GM19023 (cell line): Measurements from ENCODE around the gene PAK6.

Experiments used
- ATAC-seq: cut with Tn5 transposase; IDR thresholded peaks from one replicate; pipeline ENCODE4 v1.9.1; 2021; ENCODE audit warnings: mild to moderate bottlenecking, moderate library complexity; ENCODE audit not compliant: unreplicated experiment

The PAK6 gene

DNA sequence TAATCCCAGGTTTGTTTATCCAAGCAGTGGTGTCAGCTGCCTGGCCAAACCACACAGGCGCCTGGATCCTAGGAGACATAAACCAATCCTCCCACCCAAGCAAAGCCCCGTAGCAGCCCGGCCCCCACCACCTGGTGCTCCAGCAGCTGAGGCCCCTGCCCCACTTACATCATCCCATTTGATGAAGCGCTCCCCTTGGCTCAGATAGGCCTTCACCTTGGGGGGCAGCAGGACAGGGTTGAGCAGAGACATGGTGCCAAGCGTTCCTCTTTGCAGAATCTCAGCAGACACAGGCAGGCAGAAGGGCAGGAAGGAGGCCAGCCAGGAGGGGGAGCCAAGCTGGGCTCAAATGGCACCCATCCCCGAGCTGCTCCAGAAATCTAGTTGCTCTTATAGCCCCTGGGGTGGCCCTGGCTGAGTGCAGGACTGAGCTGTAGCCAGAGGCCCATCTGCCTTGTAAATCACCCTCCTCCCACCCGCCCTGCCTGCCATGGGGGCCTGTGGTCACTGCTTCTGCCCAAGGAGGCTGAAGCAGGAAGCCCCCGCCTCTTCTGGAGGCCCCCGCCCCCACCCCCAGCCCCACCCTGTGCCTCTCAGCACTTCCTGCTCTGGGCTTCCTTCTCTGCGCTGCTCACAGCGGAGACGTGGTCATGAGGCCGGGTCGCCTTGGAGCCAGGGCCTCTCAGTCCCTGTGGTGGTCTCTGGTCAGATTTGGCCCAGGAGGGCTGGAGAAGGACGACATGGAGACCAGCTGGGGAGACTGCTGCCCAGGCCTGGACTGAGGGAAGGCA is 68.8 kb downstream of the PAK6 start, which contains the start of gene PLCB2:
Gene PLCB2, minus strand, starts transcription at position 515 of the 791 bp plus-strand sequence. Its CDS starts 263 bp downstream, at position 252.
- ATAC-seq, result peak; percentile 54

DNA sequence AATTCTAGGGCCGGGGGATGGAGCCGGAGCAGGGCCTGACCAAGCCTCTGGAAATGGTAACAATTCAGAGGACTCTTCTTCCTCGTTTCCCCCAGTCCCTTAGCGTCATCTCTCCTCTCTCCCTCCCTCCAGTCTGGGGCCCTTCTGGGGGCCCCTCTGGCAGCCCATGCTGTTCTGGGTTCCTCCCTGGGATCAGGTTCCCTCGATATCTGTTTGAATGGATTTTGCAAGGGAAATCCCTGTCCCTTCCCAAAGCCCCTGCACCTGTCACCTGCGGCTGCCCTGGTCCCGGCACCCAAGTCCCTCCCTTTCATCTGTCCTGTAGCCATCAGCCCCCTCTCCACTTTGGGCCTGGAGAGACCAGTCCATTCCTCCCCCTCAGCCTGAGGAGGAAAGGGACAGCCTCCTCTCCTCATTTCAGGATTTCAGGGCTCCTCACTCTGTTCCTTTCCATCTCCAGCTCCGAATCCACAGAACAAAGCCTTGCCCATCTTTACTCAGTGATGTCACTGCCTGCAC is 70.5 kb downstream of the PAK6 start:
- no peak for ATAC-seq

DNA sequence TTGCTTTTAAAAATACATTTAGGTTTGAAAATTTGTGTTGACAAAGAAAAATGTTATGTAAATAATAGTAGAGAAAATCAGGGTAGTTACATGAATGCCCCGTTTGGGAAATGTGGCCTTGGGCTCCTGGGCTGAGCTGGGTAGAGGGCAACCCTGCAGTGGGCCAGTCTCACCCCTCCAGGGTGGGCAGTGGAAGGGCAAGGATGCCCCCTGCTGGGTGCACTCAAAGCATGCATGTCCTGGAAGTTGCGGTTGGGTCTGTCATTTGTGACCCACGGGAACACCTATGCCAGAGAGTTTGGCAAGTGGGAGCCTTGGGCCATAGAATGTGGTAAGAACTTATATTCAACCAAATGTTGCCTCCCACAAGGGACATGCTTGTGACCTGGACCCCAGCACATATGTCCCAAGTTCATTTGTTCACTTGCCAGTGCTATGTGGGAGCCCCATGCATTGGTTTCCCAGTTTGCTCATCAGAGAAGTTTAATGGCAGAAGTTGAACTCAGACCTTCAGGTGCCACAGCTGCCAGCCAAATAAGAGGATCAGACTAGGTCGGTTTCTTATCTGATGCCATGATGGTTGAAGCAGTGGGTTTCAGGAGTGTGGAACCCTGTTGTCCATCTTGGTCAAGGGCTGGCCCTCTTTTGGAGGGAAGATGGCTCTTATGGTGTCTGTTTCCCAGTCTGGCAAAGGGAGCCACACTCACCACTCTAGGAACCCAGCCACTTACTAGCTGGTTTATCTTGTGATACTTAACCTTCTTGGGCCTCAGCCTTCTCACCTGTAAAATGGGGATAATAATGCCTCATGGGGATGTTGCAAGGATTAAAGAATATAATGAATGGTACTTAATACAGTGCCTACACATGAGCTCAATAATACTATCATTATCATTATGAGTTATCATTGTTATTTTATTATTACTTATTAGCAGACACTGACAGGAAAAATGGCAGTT is 71.4 kb downstream of the PAK6 start:
- ATAC-seq, result no peak

DNA sequence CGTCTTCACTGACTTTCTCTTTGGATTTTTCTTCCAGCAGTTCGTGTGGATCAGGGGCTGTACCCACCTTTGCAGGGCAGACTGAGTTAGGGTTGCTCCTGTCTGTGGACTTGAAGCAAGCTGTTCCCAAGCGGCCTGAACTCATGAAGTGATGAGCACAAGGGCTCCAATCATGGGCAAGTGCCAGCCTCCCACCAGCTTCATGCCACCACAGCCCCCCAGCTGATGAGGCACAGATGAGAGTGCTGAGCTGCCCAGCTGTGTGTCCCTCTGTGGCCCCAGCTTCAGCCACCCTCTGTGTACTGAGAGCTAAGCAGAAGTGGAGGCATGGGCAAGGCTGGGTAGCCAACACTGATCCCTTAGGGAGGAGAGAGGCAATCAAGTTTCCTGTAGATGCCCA is 72.1 kb downstream of the PAK6 start:
- no peak for ATAC-seq

DNA sequence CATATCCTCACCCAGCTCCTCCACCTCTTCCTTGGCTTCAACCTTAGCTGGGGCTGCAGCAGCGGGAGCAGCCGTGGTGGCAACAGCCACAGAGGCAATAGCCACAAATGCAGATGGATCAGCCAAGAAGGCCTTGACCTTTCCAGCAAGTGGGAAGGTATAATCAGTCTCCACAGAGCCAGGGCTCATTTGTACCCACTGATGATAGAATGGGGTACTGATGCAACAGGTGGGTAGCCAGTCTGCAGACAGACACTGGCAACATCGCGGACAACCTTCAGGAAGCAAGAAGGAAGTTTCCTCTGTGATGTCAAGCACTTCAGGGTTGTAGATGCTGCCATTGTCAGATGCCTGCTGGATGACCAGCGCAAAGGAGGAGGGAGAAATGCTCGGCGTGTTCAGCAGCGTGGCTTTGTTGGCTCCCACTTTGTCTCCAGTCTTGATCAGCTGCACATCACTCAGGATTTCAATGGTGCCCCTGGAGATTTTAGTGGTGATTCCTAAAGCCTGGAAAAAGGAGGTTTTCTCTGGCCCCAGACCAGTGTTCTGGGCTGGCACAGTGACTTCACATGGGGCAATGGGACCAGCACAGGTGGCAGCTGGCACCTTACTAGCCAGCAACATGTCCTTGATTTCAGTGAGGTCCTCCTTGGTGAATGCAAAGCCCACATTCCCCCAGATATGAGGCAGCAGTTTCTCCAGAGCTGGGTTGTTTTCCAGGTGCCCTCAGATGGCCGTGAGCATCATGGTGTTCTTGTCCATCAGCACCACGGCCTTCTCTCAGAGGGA is 73.7 kb downstream of the PAK6 start:
- no peak for ATAC-seq

DNA sequence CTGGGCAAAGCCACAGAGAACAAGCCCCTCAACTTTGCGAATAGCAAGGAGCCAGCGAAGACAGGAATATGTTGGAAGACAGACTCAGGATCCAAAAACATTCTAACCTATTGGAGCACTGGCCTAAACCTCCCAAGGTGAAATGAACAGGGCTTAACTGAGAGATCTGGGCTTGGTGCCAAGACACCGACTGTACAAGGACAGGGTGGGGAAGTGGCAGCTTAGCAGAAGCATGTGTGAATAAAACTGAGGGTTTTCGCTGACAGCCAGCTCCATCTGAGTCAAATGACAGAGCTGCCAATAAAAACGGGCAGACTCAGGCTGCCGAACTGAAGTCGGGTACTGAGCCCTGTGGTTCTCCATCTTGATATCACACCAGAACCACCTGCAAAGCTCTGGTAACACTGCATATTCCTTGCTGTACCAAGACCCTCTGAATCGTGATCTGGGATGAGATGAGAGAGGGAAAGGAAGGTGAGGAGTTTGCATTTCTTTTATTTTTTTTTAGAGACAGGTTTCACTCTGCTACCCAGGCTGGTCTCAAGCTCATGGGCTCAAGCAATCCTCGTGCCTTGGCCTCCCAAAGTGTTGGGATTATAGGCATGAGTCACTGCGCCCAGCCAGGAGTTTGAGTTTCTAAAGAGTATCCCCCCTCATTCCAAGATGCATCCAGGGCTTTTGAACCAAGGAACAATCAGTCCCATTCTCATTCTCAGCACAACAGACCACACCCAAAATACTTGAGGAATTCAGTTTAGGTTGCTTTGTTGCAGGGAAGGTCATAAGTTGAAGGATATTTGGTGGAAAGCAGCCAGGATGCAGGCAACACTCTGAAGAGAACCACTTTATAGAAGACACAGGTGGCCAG is 74.9 kb downstream of the PAK6 start:
- ATAC-seq, result no peak

DNA sequence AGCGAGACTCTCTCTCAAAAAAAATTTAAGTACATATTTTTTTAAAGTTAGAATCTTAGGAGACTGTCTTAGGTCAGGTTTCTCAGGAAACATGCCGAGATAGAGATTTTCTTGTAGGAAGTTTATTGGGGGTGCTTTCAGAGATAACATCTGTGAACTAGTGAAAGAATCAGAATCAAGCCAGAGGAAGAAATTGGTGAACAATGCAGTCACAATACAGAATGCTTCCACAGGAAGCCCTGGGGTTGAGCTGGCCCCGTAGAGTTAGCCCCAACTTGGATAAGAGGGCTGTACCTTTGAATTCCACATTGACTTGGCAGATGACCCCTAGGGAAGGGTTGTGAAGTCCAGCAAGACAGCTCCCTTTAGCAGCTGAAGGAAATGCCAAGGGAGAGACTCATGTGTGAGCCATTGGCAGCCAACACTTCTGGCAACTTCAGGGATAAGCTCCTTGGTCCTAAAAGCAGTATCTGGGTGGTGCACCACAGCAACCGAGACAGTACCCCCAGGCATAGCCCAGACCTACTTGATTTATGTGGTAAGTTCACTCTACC is 75.9 kb downstream of the PAK6 start:
- no peak for ATAC-seq

DNA sequence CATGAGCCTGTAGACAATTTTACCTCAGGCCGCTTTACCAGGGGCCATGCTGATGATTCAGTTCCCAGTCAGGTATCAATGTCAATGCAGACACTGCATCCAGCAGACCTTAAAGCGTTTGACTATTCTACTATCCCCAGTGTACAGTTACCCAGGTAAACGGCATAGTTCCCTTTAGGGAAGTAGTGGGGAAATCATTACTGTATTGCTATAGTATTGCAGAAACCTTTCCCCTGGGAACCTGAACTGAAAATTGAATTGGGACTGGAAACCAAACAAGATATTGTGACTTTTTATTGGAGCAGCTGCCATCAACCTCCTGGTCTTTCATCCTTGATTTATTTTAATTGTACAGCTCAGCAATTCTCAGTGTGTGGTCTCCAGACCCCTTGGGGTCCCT is 78.1 kb downstream of the PAK6 start:
- ATAC-seq, result no peak

DNA sequence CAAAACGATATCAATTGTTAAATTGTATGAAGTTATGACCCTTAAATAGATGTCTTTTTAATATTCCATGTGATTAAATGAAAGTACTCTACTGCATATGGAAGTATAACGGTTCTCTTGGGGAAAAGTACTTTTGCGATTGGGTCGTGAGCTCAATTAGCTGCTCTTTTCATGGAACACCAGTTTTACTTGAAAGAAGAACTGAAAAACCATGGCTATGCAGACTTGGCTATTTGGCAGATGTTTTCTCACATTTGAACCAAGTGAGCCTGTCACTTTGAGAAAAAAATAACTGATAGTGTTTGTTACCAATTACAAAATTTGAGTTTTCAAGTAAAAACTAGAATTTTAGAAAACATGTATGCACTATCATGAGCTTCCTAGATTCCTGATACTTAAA is 78.7 kb downstream of the PAK6 start:
- ATAC-seq, result no peak

DNA sequence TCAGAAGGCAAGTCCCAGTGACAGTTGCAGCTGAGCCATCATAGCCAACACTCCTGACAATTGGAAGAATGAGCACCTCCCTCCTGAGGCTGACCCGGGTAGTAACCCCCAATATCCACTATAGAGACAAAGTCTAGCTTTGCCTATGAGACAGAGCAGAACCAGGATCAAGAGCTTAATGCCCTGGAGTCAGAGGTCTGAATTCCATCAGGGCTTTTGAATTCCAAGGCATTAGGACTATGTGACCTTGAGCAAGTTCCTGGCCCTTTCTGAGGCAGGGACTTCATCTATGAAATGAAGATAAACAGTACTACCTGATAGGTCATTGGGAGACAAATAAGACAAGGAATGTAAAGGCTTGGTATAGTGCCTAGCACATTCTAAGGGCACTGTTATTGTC is 81.5 kb downstream of the PAK6 start:
- no peak for ATAC-seq

DNA sequence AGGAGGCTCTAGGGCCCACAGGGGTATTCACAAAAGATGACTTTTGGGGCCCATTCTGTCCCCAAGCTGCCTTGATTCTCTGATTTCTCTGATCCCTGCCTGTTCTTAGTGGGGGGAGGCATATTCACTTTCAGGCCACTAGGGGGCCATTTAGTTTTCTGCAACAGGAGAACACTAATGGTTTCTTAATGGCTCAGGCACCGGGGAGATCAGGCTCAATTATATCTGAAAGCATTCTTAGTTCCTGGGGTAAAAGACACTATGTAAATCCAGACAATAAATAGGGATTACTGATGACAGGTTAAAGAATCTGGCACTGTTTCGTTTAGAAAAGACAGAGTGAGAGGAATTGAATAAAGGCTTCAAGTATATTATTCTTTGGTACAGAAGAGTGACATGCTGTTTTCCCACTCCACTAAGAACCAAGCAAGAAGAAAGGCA is 82.1 kb downstream of the PAK6 start:
- ATAC-seq, result no peak

DNA sequence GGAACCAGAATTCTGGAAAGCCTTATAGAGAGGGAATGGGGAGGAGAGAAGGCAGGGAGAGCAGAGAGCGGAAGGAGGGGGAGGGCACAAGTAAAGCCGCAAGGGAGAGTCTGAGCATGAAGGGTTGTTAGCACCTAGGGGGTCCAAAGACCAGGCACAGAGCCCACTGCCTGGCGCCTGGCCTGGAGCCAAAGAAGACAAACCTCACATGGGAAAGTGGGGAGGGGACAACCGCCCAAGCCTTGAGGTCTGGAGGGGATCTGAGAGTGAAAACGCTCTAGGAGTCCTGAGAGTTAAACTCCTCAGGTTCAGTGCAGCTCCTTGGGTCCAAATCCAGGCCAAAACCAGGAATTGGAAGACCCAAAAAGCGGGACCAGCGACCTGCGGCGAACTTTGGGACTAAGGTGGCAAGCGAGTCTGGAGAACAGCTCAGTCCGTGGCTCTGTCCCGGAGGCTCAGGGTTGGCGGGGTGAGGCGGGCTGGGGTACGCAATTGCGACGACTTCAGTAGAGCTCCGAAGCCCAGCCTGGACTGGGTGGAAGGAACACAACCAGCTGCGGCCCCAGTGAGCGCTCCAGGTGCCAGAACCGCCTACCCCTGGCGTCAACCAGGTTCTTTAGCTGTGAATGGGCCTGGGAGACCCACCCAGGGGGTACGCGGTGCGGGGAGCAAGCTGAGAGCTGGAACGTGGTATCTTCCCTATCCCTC is 83.8 kb downstream of the PAK6 start:
- ATAC-seq, result no peak

DNA sequence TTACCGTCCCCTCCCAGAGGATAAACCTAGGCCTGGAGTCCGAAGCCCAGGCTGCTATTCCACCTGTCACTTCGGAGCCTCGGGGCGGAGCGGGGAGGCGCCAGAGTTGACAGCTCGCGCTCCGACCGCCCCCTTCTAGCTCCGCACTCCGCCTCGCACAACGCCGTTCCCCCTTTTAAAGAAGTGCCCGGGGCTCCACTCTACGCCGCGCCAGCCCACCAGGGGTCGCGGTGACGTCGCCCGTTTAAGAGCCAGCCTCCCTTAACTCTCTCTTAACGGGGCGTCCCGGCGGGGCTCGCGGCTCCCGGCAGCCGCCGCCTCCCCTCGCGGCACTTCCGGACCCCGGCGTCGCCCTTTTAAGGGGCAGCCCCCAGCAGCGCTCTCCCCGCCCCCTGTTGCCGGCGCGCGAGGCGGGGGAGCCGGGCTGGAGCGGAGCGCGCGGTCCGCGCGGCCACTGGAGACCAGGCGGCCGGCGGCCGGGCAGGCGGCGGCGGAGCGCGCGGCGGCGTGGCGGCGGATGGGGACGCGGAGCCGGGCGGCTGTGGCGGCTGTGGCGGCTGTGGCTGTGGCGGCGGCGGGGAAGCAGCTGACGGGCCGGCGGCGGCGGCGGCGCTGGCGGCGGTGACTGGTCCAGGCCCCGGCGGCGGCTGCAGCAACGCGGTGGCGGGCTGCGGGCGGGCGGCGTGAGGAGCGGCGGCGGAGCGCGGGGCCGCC is 84.5 kb downstream of the PAK6 start, which contains the start of gene INAFM2:
Gene INAFM2, plus strand, starts transcription at position 454 of the 714 bp plus-strand sequence. CDS start 364 bp downstream, outside the sequence.
- ATAC-seq, result peak; percentile 85

DNA sequence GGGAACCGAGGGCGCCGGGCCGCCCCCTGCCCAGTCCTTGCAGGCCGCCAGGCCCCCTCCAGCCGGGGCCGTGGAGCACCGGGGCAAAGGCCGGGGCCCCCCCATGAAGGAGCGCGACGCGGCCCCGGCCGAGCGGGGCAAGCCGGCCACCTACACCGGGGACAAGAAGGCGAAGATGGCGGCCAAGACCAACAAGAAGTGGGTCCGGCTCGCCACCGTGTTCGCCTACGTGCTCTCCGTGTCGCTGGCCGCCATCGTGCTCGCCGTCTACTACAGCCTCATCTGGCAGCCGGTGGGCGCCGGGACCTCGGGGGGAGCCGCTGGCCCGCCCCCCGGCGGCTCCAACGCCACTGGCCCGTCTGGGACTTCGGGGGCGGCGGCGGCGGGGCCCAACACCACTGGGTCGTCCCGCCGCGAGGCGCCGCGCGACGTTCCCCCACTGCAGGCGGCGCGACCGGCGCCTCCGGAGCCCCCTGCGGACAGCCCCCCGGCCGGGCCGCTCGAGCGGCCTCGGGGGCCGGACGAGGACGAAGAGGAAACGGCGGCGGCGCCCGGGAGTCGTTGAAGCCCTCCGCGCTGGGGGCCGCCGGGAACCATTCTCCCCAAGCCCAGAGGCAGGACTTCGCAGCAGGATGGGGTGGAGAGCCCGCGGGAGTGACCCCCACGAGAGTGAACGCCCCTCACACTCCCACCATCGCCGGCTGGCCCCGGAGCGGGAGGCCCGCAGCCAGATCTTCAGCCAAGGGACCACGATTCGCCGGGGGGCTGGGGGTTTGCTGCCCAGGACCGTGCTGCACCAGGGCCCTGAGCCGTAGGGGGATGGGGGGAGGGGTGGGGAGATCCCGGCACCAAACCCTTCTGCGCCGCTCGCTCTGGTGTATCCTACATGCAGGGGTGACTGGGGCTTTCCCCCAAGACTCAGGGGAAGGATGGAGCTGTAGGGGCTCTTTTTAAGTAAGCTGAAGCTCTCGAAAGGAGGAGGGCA is 85.4 kb downstream of the PAK6 start:
- ATAC-seq, result peak; percentile 11

DNA sequence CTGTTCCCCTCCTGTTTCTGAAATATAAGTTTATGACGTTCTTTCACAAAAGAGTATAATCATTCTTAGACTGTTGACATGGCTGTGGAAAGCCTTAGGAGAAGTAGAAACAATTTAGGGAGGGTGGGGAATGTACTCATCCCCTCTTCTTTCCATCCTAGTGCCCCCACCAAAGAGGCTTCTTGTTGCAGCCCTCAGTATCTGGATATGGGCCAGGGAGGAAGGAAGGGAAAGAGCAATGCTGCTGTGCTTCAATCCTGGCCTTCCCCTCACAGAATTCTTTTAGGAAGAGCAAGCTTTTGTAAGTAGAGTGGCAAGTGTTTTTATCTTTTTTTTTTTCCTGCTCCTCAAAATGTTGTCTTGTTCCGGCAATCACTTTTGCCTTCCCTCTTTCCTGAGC is 86.3 kb downstream of the PAK6 start:
- ATAC-seq, result no peak

DNA sequence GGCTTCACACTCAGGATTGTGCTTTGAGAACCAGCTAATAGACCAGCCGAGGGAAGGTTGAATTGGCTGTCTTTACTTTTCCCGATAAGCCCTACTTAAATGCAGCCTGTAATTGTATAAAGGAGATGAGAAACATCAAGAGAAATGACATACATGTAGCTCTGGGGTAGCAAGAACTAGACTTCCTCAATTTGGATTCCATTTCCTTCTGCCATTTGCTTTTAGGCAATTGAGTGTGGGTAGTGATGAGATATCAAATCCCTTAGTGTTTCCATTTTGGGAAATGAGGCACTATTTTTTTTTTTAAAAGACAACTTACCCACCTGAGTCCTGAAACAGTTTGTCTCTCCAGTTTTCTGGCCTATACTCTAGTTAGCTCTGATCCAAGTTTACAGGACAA is 86.8 kb downstream of the PAK6 start:
- no peak for ATAC-seq
